GM18858 (cell line): ENCODE measurements around the gene TIE1.

Source experiments
- ATAC-seq: cut with Tn5 transposase; IDR thresholded peaks from one replicate; pipeline ENCODE4 v1.9.1; 2021; ENCODE audit not compliant: unreplicated experiment

TIE1 gene

DNA sequence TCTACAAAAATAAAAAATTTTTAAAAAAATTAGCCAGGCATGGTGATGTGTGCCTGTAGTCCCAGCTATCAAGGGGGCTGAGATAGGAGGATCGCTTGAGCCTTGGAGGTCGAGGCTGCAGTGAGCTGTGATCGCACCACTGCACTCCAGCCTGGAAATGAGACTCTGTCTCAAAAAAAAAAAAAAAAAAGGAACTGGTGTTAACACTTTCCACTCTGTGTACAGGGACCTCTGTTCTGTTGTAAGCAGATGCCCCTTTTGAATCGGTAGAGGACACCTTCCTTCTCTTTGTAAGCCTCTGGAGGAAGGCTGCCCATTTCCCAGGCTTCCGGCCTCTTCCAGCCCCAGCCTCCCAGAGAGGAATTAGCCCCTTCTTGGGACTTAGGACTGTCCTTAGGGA is 8.1 kb upstream of the TIE1 start:
- ATAC-seq: no peak

DNA sequence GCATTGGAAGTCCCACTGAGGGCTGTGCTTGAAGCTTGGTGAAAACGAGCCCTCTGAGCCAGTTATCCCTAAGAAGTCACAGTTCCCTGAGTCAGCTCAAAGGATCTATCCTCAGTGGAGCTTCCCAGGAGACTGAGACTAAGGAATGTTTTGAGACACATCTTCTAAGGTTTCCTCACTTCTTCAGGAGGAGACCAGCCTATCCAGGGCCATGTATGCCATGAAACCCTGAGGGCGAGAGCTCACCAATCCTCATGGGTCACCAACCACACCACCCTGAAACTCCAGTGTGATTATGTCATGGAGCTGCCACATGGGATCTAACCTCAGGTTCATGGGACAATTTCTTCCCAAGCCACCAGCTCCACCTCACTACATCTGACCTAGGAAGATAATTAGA is 7.6 kb upstream of the TIE1 start:
- ATAC-seq: no peak

DNA sequence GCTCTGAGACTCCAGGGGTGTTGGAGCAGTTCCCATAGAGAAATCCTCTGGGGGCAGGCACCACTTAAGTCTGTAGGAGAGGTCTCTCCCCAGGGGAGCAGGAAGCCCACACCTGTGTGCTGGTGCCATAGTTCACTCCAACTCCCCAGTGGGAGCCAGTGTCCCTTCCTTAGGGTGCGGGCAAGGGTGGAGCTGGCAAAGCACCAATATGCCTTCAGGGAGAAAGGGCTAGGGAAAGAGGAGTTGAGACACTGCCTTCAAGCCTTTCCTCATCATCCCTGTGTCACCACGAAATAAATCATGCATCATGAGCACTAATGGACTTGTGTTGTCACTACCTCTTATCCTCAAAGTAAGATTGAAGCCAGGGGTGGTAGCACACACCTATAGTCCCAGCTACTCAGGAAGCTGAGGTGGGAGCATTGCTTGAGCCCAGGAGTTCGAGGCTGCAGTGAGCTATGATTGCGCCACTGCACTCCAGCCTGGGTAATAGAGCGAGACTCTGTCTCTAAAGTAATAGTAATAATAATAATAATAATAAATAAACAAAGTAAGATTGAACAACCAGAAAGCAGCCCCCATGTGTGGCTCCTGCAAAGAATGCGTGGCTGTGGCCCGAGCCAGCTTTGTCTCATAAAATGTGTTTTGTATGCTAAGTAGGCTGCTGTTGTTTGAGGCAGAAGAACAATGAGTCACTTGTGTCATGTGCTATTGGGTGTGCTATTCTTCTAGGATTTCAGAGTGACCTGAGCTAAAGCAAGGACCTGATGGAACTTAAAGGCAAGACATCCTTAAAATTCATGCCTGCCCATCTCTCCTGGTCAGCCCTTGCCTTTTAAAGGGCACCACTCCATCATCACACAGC is 6.7 kb upstream of the TIE1 start:
- ATAC-seq: no peak

DNA sequence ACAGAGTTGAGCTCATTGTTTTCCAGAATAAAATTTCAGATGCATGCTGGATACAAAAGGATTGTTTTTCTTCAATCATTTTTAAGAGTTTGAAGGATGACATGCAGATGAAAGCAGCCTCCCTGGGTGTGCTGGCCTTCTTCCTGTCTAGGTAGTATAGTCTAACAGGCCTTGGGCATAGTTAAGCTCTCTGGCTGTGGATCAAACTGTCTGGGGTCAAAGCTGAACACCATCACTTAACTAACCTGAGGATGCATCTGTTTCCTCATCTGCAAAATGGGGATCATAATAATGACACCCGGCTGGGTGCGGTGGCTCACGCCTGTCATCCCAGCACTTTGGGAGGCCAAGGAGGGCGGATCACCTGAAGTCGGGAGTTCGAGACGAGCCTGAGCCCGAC is 6.0 kb upstream of the TIE1 start:
- ATAC-seq: no peak

DNA sequence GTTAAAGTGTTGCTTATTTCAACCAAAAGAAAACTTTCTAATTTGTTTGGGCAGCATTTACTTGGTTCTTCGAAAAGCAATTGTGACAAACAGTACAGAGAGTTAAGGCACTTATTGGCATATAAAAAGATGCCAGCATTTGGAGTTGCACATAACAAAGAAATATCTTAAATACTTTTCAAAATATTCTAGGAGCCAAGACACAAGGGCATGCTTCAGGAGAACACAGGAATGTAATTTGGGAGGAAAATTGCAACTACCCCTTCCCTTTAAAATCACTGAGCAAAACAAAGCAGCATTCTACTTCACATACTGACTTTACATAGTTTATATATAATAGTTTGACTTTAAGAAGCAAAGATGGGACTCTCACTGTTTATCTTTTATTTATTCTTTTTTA is 4.6 kb upstream of the TIE1 start:
- ATAC-seq: no peak

DNA sequence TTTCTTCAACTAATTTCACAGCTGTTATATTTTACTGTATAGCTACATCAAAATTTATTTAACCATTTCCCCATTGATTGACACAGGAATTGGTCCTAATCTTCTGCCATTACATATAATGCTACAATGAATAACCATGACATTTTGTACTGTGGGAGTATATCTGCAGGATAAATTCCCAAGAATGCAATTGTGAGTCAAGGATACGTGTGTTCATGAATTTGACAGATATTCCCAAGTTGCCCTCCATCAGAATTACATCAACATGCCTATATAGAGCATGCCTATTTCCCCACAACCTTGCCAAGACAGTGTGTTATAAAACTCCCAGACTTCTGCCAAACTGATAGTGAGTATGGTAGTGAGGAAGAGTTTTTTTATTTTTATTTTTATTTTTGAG is 2.7 kb upstream of the TIE1 start:
- ATAC-seq: no peak

DNA sequence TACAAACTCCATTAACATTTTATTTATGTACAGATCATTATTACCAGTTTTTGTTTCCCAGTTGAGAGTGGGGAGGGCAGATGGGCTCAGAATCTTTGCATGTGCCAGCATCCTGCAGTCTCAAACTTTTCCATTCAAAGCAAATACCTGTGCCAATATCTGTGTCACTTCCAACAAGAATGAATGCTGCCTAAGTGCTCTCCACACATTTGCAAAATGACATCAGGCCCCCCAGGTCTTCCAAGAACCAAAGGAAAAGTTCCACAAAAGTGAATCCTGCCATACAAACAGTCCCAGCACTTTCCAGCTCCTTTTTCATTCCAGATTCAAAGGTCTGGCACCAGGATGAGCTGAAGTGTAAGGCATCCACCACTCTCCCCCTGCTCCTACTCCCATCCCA is 1.7 kb upstream of the TIE1 start:
- ATAC-seq: no peak

DNA sequence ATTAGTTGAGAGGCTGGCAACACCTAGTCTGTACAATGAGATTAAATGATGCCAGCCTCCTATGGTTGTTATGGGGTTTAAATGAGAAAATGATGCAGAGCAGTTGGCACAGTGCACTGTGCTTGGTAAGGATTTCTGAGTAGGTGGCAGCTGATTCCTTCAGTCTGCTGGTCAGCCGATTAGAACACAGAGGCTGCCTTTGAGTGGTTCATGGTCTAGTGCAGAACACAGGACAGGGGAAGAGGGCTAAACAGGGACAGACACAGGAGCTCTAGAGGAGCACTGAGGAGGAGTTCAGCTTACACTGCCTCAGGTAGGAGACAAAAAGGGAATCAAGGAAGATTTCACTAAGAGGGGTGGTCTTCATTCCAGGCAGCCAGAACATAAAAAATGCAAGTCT is 1.4 kb downstream of the TIE1 start:
- no peak for ATAC-seq

DNA sequence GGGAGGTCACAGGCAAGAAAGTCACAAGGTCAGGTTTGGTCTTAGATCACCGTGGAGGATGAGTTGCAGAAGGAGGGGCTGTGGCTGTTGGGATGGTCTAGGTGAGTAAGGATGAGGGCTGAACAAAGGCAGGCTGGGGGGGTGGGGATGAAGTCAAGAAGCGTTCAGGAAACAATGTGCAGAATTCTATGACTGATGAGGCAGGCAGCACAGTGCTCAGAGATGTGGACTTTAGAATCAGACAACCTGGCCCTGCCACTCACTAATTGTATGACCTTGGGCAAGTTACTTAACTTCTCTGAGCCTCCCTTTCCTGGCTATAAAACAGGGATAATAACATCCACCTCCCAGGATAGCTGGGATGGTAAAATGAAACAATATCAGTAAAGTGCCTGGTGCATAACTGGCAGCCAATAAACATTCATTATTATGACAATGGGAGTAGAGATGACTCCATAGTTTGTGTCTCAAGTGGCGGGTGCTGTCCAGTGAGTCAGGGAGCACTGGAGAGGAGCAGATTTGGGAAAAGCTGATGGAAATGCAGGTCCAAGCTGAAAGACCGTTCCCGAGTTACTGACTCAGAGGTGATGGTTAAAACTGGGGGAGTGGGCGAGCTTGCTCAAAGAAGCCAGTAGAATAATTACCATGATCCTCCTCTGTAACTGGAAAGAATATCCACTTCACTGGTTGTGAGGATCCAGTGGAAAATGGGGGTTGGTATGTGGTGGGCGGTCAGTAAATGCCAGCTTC is 2.1 kb downstream of the TIE1 start:
- no peak for ATAC-seq

DNA sequence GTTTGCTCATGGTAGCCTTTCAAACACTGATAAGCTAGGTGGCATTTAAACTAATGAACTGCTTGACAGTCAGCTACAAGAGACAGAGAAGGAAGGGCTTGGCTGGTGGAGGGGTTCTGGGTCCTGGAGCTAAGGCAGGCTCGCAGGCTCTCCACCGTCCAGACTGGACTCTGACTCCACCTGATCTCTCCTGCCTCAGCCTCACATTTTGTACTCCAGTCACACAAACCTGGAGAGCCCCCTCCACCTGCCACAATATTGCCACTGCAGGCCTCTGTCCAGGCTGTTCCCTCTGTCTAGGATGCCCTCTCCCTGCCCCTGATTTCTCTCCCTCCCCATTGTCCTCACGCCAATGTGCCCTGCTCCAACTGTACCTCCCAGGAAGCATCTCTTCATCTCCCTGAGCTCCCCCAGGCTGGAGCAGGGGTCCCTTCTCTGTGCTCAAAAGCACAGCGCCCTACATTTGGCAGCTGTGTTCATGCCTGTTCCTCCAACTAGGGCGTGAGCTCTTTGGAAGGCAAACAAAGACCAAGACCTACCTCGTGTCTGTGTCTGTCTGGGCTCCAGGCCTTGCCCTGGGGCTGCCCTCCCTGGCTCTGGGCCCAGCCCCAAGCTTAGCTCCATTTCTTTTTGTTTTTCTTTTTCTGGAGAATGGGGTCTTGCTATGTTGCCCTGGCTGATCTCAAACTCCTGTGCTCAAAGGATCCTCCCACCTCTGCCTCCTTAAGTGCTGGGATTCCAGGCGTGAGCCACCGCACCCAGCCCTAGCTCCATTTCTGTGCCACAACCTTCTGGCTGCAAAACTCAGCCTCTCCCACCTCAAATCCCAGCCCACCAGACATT is 2.9 kb downstream of the TIE1 start:
- ATAC-seq: no peak

DNA sequence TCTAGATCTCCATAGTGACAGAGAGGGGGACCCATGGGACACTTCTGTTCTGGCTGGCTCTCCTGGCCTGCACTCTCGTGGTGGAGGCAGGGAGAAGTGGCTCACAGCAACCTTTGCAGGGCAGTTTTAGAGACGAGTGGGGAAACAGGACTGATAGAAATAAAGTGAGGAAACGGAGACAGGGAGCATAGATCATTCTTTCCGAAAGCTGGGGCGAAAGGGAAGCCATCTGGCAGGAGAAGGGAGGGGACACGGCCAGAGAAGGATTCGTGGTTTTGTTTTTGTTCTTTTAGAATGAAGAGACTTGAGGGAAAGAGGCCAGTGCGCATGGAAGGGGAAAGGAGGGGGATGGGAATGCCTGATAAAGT is 3.5 kb downstream of the TIE1 start:
- ATAC-seq: no peak

DNA sequence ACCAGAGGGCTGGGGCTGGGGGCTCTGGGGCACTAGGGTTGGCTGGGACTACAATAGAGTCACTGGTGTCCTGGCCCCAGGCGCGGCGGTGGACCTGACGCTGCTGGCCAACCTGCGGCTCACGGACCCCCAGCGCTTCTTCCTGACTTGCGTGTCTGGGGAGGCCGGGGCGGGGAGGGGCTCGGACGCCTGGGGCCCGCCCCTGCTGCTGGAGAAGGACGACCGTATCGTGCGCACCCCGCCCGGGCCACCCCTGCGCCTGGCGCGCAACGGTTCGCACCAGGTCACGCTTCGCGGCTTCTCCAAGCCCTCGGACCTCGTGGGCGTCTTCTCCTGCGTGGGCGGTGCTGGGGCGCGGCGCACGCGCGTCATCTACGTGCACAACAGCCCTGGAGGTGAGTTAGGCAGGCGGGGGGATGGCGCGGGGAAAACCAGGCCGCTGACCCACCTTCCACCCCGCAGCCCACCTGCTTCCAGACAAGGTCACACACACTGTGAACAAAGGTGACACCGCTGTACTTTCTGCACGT is 4.1 kb downstream of the TIE1 start:
- no peak for ATAC-seq

DNA sequence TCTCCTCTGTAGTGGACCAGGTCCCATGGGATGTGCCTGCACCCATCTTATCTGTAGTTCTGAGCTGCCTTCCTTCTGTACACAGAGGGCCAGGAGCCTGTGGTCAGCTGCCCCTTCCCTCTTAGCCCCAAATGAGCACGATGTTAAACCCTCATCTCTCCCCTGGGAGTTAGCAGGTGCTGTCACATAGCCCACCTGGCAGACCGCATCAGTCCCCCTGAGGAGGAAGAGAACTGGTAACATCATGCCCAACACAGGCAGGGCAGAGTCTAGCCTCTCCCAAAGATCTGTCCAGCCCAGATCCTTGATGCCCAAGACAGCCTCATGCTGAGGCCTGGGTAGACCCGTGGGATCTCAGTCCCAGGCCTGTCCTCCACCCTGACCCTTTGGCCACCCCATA is 4.7 kb downstream of the TIE1 start:
- no peak for ATAC-seq

DNA sequence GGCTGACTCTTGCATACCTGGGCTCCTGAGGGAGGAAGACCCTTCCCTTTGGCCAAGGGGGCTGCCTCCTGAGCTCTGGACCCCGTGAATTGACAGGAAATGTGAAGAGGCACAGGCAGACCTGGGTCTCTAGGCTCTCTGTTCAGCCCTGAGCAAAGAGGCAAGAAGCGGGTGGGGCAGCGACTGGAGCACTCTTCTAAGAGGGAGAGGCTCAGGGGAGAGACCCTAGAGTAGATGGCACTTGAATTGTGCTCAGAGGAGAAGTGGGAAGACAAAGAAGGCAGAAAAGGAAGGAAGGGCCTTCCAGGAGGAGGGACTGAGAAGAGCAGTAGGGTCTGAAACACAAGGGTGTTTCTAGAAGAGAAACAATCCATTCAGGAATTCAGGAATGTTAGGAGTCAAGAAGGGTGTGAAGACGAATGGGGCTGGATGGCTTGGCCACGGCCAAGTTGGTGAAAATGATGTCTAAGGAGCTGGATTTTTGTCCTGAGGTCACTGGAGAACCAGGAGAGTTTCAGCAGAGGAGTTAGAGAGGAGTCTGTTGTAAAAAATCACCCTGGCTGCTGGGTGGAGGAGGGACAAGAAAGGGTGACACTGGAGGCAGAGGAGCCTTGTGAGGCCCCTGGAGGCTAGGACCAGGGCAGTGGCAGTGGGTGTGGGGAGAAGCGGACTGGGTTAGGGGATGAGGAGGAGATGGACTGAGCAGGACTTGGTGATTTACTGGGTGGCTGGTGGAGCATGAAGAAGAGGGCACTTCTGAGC is 5.3 kb downstream of the TIE1 start:
- no peak for ATAC-seq

DNA sequence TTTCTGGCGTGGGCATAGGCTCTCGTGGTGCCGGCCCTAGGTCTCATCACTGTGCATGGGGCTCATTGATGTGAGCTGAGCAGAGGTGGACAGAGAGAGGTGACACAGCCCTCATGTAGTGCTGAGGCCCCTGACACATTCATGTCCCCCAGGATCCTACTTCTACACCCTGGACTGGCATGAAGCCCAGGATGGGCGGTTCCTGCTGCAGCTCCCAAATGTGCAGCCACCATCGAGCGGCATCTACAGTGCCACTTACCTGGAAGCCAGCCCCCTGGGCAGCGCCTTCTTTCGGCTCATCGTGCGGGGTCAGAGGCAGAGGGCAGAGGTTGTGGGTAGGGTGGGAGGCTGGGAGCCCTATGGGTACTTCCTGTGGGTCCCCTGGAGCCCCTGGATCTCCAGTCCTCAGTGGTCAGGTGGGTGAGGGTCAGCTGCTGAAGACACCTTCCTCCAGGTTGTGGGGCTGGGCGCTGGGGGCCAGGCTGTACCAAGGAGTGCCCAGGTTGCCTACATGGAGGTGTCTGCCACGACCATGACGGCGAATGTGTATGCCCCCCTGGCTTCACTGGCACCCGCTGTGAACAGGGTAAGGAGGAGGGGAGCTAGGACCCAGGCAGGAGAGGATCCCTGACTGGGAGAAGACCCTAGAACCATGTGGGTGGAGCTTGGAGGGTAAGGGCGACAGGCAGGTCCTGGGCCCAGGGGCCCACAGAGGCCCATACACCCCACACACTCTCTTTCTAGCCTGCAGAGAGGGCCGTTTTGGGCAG is 6.1 kb downstream of the TIE1 start:
- no peak for ATAC-seq

DNA sequence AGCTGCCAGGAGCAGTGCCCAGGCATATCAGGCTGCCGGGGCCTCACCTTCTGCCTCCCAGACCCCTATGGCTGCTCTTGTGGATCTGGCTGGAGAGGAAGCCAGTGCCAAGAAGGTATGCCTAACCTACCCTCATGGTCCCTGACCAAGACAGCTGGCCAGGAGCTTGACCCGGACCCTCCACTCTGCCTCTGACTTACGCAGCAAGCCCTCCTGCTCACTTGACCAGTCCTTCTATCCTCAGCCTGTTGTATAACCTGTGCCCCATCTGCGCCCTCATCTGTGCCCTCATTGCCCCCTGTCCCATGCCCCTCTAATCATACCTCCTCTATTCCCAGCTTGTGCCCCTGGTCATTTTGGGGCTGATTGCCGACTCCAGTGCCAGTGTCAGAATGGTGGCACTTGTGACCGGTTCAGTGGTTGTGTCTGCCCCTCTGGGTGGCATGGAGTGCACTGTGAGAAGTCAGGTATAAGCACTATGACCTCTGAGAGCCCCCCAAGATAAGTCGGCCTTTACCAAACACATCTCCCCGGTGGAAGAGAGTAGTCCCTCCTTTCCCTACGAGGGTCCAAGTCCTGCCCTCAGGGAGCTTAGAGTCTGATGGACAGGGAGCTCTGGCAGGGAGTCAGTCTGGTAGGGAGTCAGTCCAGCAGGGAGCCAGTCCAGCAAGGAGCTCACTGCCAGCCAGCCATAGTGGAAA is 6.8 kb downstream of the TIE1 start:
- ATAC-seq: no peak

DNA sequence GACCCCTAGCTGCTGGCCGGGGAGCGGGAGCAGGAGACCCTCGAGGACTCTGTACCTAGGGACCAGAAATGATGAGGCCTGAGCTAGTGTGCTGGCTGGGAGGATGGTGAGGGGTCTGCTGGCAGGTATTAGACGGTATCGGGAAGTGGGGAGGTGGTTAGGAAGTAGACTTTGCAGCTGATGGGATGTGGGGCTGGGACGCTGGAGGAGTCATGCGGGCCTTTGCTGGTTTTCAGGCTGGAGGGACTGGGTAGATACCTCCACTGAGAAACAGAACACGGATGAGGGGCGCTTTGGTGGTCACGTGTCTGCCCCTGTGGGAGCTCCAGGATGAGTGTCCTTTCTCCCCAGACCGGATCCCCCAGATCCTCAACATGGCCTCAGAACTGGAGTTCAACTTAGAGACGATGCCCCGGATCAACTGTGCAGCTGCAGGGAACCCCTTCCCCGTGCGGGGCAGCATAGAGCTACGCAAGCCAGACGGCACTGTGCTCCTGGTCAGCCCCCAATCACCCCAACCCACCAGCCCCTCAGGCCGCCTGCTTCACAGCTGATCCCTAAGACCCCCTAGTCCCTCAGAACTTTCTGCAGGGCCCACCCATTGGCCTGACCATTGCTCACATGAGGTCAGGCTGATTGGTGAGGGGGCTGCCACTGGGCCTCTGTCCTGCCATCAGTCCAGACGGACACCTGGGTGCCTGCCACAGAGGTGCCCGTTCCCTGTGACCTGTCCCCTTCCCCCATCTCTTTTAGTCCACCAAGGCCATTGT is 8.0 kb downstream of the TIE1 start:
- ATAC-seq: no peak

DNA sequence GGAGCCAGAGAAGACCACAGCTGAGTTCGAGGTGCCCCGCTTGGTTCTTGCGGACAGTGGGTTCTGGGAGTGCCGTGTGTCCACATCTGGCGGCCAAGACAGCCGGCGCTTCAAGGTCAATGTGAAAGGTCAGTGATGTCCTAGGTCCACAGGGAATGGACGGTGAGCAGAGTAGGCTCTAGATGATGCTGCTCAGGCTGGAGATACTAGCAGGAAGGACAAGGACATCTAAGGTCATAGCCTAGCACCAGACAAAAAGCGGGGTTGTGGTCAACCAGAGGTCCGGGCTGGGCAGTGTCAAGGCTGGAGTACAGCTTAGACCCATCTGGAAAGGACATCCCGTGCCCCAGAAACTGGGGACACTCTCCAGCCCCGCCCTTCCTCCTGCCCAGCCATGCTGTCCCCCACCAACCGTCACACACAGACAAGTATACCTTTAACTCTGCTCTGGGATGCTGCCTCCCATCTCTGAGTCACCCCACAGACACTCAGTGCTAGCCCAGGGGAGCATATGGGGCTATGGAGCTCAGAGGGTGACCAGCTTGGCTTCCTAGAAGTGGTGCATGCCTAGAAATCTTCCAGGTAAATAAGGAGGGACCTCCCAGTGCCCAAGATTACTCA is 8.7 kb downstream of the TIE1 start:
- ATAC-seq: no peak
